Cortex of kidney (tissue), 1 donor: ENCODE data around the gene HIVEP2.

Experiments
- DNase-seq: peaks from one replicate; lab custom pipeline; 2025; lab: John Stamatoyannopoulos, UW

The HIVEP2 gene

DNA sequence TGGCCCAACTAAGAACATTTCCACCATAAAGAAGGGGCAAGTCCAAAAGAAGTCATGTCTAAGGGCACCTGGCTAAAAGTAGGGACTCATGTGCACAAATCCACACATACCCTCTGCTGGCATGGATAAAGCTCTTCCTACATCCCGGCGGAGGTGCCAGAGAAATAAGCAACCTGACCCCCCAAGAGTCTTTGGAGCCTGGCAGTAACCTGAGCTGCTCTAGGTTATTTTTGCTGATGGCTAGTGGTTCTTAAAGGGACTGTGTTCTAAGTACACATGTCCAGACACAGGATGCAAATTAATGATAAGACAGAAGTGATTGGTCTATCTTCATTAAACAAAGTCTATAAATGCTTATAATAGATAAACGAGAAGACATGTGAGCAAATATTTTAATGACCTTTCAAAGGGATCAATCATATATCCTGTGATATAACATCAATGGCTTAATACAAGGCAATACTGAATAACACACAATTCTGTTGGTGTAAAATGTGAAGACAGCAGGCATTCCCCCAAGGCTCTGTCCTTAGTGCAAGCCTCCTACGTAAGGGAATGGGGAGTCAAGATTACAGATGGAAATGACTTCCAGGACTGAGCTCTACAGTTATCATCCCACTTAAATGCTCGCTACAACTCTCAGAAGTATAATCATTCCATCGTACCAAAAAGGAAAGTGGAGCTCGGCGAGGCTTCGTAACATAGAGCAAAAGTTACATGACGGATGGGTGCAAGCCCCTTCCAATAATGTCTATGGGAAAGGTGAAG lies 52.5 kb downstream of the HIVEP2 start:
- no peak for DNase-seq

- DNase-seq, result no peak
Observed at GRCh38 chr6:142891454-142891853, 53.5 kb downstream of the HIVEP2 start.

- no peak for DNase-seq
Observed at GRCh38 chr6:142888456-142888855, 56.5 kb downstream of the HIVEP2 start.

DNA sequence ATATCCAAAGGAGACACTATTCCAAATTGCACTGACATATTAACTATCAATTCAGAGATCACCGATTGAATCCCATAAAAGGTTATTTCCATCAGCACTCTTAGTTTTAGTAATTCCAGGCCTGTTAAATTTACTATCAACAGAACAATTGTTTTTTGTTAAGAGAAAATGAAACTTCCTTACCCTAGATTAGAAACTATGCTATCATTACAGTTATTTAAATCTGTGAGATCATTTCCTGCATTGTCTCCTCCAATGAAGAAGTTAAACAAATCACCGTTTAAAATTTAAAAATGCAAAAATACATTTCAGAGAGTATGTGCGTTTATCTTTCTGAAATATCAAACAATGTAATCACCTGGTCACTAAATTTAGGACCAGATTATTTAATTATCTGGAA lies 57.5 kb downstream of the HIVEP2 start:
- DNase-seq, result no peak

DNA sequence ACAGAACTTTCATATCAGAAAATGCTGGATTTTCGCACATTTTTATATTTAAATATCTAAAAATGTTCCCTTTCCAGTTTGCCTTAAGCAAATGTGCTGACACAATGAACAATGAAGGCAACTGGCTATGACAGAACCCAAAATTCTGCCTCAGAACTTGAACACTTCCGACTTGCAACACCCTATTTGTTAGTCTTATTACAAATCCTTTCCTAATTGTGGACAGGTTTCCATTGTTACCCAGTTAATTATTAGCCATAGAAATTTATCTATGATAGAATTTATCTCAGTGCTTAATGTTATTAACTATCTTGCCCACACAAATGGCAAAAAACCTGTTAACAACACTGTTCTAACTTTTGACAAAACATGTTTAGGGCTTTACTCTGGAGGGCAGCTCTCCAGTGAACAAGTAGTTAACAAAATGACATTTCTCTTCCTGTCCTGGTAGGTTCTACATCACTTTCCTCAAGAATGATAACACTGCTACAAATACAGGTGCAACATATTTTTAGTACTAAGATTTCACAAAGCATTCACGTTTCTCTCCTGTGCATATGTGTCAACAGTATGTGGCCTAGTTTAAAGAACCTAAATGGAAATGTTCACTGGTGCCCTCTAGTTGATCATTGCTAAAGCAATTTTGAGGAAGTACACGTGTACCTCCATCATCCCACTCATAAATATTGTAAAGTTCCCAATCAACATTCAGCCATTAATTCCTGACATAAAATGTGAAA lies 58.4 kb downstream of the HIVEP2 start:
- no peak for DNase-seq

DNA sequence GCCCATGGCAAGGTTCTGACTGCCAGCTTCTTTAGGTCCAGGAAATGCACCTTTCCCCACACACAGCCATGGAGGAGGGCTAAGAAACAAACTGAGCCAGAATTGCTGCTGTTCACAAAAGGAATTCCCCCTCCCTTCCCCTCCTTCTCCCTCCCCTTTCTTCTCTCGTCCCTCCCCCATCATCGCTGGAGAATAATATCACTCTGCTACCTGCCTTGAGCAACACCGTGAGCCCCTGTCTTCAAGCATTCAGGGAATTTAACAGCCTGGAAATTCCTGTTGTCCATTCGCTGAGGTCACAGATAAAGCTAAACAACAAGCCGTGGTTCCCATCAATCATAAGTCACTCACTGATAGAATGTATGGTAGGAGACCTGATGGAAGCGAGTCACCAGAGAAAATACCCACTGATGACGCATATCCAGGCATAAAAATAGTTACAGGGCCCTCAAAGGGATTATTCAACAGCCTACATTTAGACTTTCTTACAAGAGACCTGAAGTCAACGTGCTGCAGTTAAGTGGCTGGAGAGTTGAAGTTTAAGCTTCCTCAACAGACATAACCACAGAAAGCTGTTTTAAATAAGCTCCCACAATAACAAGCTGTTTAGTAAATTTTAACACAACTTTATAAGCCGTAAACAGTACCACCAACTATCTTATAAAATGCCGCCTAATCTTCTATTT lies 59.7 kb downstream of the HIVEP2 start:
- no peak for DNase-seq

DNA sequence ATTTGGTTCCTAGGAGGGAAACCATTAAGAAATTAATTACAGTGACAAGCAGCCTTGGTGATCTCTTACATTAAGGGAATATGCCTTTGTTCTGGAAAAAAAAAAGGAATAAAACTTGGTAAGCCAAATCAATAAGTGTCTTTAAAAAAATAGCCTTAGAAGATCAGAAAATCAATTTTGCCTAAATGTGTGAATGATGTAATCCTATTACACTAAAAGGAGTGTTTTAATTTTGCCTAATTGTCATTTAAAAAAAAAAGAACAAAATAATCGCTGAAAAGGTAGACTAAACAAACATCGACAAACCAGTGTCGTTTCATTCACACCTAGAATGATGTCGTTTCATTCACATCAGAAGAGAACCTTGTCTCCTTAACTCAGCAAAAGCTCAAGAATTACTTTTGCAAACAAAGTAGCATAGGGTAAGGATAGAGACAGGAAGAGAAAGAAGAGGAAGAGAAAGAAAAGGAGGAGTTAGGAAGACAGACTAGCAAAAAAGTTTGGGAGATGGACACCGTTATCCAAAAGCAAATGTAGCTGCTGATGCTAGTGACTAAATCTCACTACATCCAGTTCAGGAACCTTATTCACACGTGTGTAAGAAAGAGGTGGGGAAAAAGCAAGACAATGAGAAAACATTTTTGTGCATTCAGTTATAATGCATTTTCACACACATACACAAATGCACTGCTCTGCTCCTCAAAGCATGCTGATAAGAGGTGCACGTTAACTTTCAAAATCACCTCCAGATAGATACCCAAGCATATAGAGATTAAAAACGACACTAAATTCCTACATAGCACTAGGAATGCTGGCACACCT lies 60.6 kb downstream of the HIVEP2 start:
- no peak for DNase-seq

- DNase-seq, result no peak
Observed at GRCh38 chr6:142883011-142883410, 62.0 kb downstream of the HIVEP2 start.

DNA sequence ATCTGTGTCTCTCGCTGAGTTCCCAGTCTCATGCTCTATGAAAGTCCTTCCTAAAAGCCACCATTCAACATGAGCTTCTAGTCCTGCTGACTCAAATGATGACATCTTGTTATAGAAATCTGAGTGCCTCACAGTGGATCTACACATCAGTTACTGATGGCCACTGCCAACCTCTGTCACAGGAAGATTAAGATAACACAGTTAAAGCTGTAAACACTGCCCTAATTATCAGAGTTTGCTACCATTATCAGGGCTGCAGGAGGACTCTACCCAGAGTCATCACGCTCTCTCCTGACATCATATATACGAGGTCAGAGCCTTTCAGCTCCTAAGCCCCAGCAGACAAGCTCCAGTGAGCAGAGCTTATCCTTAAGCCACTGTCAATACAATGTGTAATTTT lies 63.2 kb downstream of the HIVEP2 start:
- no peak for DNase-seq

DNA sequence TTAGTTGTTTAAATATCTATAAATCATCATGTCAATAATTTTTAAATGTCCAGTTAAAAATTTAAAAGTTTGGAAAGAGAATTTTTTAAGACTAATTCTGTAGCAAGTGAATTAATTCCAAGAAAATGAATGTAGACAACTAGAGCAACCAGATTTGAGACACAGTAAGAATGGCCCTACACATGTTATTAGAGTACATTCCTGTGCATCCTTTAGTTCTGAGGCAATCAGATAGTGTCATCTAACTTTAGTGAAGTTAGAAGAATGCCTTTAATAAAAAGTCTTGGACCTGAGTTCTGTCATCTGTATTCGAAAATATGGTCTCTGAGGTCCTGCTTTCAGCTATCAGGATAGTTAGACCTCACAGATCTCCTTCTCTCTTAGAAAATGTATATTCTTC lies 63.7 kb downstream of the HIVEP2 start:
- no peak for DNase-seq

DNA sequence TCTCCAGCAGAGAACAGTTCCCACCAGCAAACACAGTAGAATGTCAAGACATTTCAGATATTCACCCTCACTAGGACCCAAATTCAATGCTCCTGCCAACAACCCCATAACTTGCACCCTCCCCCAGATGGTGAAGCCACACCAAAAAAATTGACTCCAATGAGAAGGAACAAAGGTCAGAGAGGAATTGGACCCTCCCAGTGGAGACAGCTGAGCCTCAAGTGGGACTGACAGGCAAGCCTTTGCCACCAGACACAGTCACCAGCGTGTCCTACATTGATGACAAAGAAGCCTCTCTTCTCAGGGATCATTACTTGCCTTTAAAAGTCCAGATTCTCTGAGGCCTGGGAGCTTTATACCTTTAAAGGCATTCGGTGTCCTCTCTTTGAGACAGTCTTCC lies 64.8 kb downstream of the HIVEP2 start:
- no peak for DNase-seq

- DNase-seq, result no peak
Observed at GRCh38 chr6:142879527-142879926, 65.4 kb downstream of the HIVEP2 start.

DNA sequence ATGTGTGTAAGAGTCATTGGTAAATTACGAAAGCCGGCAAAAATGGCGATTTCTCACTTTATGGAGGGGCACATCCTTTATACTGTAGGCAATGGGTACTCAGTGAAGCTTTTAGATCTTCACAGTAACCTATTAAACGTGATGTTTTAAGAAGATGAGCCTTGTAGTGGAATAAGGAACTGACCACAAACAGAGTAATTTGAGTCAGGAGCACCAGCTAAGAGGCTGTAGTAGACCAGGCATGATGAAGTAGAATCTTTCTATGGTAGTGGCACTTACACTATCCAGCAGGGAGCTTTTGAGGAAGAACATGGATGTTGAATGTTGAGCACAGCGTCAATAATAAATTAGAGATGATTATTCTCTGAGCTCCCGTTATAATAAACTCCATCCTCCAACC lies 65.9 kb downstream of the HIVEP2 start:
- DNase-seq, result no peak

DNA sequence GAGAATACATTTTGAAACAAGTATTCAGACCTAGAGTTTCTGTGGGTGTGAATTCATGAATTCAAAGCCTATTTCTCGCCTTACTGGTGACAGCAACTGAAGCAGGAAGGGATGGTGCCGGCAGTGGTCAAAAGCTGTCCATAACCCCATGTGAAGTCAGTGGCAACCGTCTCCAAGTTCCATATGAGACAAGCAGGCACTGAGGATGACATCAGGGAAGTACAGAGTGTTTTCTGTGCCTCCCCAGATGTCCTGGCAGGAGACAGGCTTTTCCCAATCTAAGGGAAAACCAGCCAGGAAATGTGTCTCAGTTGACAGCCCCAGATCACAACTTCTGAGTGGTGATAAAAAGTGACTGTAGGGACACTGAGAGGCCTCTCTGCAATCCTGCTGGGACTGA lies 66.6 kb downstream of the HIVEP2 start:
- no peak for DNase-seq

- no peak for DNase-seq
Observed at GRCh38 chr6:142874676-142875075, 70.3 kb downstream of the HIVEP2 start.

- no peak for DNase-seq
Observed at GRCh38 chr6:142872376-142872775, 72.6 kb downstream of the HIVEP2 start.

DNA sequence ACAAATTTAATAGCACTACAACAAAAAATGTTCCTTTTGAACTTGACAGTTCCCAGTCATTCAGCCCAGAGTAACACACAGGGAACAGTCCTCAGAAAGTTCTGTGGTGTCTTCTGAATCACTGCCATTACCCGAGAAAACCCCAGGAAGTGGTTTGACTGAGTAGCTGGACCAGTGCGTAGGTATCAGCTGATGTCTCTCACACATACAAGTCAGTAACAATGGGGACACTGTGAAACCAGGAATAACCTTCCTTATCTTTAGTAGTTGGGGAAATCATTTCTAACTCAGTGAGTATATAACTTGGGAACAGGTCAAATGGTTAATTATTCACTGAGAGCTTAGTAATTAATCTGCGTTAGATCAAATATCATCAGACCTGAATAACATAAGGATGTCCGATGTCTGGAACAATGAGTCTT lies 73.1 kb downstream of the HIVEP2 start:
- no peak for DNase-seq

GRCh38 chr6:142870787-142871415 lies 74.1 kb downstream of the HIVEP2 start:
- DNase-seq, result no peak

GRCh38 chr6:142868917-142869316 lies 76.1 kb downstream of the HIVEP2 start:
- DNase-seq, result no peak

GRCh38 chr6:142867988-142868812 lies 76.8 kb downstream of the HIVEP2 start:
- no peak for DNase-seq

DNA sequence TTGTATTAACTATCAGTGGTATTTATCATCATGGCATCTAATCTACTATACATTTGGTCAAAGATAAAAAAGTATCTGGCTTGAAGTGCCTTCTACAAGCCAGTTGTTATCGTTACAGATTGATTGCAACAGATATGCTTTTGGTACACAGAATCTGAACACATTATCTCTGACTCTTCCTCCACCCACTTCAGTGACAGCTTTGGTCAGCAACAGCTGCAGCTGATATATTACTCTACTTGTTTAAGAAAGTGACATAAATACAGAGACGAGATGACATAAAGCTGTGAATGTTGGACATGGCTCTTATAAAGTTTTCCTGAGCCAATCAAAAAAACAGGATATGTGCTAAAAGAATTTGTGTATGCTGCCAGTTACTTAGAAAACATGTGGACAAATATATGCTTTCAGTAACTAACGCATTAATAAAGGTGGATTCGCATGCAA lies 77.6 kb downstream of the HIVEP2 start:
- DNase-seq, result no peak
